Hematopoietic multipotent progenitor cell (in vitro differentiated cells): Measurements from ENCODE around the gene KCNS3. TPM values are rescaled to one million over a fixed set of nuclear protein-coding genes. Genes with fewer than 3 reads are reported as not detected.
A peak's percentile ranks its signal among the peaks of the same experiment; 100 is the strongest.

Experiments used
- DNase-seq, 3 donors: peaks; one replicate each; pipeline ENCODE4 v3.0.0-alpha.2; 2011 to 2015; ENCODE audit warnings: low read depth in 2 of 3, low spot score in 2 of 3
- total RNA-seq: library from RNA; depleted of rRNA; stranded (reverse); fragments of >200 nt; gene quantifications from one replicate; pipeline ENCODE4 v1.2.3, GENCODE V29; 2012

KCNS3 gene
- total RNA-seq, 1 donor = not detected

- DNase-seq = no peak
Observed at GRCh38 chr2:17876590-17876989, 1.9 kb upstream of the KCNS3 start.

DNA sequence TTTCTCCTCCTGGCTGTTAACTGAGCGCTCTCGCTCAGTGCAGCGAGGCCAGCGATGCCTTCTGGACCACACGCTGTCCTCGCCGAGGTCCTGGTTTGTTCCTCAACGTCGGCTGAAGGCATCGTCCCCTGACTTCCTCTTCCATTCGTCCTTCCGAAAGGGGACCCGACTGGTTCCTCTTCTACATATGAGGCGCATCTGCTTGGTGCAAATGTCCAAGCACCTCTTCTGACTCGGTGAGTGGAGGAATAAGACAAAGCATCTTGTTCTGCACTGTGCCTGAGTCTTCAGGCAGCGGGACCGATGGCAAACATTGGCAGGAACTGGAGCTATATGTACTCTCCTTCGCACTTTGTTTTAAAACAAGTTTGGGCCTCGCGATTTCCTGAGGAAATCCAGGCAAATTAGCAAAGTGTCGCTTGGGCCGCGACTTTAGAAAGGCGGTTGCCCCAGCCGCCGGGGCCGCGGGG lies 621 bp upstream of the KCNS3 start:
- peak in 2 of 3 donors; percentile 25 to 63 for DNase-seq

- DNase-seq = peak in 2 of 3 donors; percentile 6 to 45
Observed at GRCh38 chr2:17879137-17879912, 858 bp downstream of the KCNS3 start.

DNA sequence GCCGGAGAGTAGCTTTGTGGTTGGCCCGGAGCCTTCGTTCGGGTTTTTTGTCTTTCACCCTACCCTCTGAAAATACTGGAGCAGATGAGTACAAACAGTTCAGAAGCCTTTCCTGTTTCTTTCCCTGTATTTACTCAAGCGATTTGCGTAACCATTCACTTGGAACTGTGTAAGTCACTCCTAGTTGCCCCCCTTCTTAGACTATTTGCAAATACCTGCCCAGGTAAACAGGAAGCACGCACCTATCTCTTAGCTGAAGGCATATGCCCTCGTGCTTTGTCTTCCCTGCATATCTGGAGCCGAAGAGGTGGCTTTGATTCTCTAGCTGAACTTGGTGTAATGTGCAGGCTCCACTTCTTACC lies 1.4 kb downstream of the KCNS3 start:
- DNase-seq = no peak

DNA sequence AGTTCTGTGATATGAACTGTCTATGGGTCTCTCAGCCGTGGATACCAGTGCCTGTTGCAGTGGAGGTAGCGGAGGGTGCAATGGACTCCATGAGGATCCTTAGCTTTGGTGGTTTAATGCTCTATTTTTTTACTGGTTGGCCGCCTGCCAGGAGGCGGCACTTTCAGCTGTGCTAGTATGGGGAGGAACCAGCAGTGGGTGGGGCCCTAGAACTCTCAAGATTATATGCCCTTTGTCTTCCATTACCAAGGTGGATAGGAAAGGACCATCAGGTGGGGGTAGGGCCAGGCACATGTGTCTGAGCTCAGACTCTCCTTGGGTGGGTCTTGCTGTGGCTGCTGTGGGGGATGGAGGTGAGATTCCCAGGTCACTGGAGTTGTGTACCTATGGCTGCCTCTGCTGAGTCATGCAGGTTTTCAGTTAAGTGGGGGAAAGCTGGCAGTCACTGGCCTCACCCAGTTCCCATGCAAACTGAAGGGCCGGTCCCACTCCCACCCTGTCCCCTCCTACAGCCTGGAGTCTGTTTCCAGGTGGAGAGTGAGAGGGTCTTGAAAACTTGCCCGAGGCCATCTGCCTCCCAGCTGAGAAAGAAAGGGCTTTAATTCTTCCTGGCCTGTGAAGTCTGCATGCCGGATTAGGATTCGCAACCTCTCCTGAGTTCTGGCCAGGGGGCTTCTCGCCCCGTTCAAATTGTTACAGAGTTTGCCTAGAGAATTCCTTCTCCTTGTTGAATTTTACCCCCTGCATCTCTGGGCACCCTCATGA lies 14.5 kb downstream of the KCNS3 start:
- DNase-seq = no peak

DNA sequence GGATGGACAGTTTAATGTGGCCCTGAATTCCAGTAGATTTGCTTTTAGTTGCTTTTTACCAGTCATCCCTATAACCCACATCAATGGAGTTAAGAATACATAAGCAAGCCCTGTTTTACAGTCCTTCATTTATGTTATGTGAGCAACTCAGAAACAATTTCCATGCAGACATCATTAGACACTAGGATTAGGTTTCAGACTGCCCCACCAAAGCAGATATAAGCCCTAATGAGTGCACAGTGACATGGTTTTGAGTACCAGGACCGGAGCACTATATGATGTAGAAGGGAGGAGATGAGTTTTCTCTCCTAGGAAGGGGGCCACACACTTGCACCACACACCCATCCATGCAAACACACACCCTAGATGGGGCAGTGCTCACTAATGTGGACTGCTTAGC lies 15.5 kb downstream of the KCNS3 start:
- DNase-seq = no peak

DNA sequence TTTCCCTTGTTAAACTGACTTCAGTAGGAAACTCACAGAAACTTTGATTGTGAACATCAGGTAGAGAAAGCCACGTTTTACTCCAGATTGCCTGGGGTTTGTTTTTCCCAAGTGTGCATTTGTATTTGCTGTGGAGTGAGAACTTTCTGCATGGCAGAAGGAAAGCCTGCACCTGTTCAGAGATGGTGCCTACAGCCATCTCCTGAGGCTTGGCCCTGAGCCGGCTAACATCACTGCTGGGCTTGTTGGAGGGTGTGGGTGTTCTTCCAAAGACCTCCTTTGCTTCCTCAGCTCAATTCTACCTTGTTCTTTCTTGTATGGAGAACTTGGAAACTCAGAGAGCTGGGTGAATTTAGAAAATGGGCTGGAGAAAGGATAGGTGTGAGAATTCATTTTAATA lies 16.1 kb downstream of the KCNS3 start:
- no peak for DNase-seq

- no peak for DNase-seq
Observed at GRCh38 chr2:17899871-17900270, 21.4 kb downstream of the KCNS3 start.

- DNase-seq = no peak
Observed at GRCh38 chr2:17901246-17901645, 22.8 kb downstream of the KCNS3 start.

GRCh38 chr2:17910980-17911379 lies 32.5 kb downstream of the KCNS3 start:
- DNase-seq = no peak

DNA sequence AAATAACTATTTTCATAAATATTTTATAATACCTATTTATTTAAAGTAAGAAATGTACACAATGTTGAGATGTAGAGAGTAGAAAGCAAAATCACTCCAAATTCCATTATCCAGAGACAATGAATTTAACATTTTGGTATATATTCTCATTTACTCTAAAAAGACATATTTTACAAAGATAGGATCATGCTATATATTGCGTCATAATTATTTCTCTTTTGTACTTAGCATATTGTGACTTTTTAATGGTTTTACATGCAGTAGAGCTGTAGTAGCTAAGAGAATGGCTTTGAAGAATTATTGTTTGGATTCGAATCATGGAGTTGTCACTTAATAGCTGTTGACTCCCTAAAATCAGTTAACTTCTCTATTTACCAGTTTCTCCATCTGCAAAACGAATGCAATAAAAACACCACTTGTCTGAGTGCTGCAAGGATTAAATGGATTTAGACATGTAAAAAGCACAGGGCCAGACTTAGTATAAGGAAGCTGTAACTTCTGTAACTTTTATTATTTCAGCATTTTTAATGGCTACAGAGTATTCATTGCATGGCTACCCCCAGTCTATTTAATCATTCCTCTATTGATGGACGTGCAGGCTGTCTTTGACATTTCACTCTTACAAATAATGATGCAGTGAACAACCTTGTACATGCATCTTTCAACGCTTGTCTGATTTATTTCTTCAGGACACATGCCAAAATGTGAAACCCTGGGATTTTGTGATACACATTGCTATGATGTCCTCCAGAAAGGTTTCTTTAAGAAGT lies 33.2 kb downstream of the KCNS3 start:
- DNase-seq = no peak

GRCh38 chr2:17912266-17912691 lies 33.8 kb downstream of the KCNS3 start:
- DNase-seq = peak in 1 of 3 donors; percentile 21

GRCh38 chr2:17915099-17915498 lies 36.6 kb downstream of the KCNS3 start:
- no peak for DNase-seq

DNA sequence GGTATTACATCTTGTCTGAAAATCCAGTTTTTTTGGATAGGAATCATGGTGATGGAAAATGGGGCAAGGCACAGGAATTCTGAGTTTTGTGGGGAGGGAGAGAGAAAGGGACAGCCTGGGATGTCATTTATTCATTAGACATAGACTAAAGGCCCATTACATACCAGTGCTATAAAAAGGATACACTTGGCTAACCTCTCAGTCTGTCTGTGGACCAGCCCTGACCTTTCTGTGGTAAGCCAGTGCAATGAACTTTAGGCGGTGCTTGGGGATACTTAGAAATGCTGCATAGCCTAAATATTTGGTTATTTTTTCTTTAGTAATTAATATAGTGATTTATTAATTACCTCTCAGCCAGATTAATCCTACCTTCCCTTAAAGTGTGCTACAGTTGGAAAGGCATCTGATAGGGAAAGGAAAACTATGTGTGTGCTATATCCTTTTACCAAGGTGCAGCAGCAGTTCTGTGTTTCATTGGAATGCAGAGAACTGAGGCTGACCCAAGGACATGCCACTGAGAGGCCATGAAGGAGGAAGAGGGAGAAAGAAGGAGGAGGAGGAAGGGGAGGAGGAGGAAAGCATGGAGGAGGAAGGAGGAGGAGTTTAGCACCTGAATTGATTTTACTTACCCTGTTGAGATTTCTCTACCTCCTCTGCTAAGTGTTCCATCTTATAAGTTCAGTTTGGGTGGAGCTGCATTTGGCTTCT lies 37.5 kb downstream of the KCNS3 start:
- DNase-seq = no peak

DNA sequence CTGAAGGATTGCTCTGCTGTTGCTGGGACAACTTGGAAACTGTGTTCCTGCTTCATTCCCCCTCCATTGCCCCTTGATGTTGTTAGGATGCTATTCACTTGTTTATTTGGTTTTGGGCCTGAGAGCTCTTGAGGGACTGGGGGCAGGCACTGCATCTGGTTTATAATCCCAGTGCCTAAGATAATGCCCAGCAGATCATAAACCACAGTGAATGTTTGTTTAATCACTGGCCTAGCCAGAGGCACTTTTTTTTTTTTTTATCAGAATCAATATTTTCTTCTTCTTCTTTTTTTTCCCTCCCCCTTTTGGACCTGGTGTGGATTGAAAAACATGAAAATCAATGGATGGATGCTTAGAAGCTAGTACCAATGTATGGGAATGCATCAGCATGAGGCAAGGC lies 38.1 kb downstream of the KCNS3 start:
- DNase-seq = no peak

DNA sequence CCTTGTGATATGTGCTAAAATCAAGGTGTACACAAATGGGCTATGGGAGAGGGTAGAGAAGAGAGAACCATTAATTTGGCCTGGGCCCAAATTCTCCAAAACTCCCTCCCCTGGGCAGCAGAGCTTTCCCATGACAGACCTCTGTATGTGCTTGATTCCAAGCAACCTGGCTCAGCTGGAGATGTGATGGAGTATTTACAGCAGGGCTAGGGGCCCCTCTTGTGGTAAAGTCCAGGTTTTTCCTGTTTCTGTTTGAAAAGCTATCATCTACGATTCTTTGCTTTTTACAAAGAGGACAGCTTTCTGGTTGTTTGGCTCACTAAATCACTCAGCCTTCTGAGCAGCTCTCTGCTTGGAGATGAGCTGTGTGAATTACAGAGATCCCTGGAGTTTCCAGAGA lies 40.3 kb downstream of the KCNS3 start:
- peak in 2 of 3 donors; percentile 21 to 50 for DNase-seq

DNA sequence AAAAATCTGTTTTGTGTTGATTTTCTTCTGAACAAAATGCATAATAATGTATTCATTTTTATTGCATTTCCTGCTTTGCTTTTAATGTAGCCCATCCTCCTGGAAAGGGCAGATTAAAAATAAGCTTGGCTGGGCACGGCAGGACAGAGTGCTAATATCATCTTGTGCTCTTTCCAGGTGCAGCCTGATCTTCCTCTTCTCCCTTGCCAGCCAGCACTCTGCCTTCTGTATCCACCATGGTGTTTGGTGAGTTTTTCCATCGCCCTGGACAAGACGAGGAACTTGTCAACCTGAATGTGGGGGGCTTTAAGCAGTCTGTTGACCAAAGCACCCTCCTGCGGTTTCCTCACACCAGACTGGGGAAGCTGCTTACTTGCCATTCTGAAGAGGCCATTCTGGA lies 52.3 kb downstream of the KCNS3 start:
- no peak for DNase-seq

DNA sequence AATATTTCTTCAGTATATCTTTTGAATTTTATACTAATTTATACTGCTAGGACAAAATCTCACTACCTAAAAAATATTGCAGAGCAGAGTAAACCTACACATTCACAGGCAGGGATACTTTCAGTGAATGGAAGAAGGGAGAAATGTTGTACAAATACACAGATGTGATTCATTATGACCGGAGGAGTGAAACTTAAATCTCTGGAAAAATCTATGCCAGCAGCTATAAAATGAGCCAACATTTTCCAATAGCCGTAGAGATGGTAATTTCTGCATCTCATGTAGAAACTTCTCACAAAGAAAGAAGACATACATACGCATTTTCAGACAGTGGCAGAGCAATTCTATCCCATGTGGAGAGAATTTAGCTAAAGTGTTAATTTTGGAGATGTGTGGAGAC lies 54.8 kb downstream of the KCNS3 start:
- no peak for DNase-seq

- DNase-seq = no peak
Observed at GRCh38 chr2:17934721-17935120, 56.3 kb downstream of the KCNS3 start.

- no peak for DNase-seq
Observed at GRCh38 chr2:17935242-17935885, 56.9 kb downstream of the KCNS3 start.
